GM13976 (cell line): ENCODE data around the gene MEIS2.

Experiments
- DNase-seq: peaks from one replicate; pipeline ENCODE4 v3.0.0; 2012; ENCODE audit warnings: low spot score
- CTCF ChIP-seq: IDR thresholded peaks from 2 replicates; pipeline ENCODE4 v1.5.1; 2012; ENCODE audit warnings: borderline replicate concordance, mild to moderate bottlenecking; ENCODE audit not compliant: insufficient read depth; ENCODE audit errors: extremely low read depth, missing control alignments, control extremely low read depth
- in situ Hi-C: fragments of 300-500 bp; cut with MboI; formaldehyde crosslinking; loops from one replicate; pipeline ENCODE4 v1.12.0; 2022; ENCODE audit warnings: low sequenced_read_pairs, mixed read lengths, inconsistent platforms; ENCODE audit not compliant: unreplicated experiment

MEIS2 gene

DNA sequence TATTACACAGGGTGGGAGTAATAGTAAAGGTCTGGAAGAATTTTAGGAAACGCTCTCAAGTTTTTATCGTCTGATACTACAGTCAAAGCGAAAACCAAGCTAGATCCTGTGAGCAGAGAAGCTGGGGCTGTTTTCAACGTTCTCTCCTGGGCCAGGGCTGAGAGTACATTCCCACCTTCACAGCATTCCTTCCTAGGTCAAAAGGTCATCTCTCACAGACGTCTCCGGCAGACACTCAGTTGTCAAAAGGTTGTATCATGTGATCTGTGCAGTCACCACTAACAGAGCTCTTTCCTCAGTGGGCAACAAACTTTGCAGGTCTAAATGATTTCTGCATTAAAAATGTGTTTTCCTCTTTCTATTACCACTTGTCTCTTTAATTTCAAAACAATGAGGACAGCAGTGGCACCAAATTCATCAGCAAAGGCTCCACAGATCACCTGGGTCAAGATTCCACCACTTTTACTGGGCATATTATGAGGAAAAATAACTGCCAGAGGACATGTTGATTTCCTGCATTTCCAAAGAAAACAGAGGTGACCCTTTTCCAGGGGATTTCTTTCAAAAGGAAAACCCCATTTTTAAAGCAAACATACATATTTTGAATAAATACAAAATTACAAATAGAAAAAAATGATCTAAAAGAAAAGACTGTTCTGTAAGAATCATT is 41.9 kb downstream of the MEIS2 start:
- in situ Hi-C loops: no loop called here
- no peak for TF ChIP-seq CTCF
- no peak for DNase-seq

DNA sequence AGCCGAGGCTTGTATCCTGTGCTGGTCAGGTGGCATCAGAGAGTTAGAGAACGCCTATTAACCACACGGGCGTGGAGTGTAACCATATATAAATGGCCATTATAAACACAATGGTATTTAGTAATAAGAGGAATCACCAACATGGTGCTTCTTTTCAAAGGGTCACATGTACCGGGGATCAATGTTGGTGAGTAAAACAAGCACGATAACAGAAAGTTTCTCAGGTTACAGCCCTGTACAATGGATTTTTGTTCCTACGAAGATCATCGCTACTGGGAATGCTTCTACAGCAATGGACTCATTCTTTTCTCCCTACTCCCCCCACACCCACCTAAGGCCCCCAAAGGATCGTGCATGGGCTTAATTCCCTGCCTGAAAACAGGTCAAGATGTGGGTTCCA is 42.5 kb downstream of the MEIS2 start:
- no peak for DNase-seq
- in situ Hi-C loops: no loop called here
- no peak for TF ChIP-seq CTCF

DNA sequence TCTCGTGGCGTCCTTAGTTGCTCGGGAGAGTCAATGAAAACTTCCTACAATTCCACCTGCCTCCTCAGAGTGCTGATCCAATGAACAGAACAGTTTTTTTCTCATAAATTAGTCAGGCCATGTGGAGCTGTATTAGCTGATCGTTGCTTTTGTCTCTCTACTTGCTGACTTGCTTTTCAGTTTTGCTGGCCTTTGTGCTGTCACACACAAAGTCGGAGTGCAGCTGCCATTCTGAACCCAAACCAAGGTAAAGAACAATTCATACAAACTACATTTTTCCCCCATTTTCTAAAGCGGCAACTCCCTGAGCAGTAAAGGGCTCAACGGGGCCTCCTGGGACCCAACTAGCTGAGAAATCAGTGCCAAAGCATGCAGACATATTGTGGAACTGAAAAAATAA is 43.1 kb downstream of the MEIS2 start:
- in situ Hi-C loops: no loop called here
- DNase-seq: no peak
- no peak for TF ChIP-seq CTCF

DNA sequence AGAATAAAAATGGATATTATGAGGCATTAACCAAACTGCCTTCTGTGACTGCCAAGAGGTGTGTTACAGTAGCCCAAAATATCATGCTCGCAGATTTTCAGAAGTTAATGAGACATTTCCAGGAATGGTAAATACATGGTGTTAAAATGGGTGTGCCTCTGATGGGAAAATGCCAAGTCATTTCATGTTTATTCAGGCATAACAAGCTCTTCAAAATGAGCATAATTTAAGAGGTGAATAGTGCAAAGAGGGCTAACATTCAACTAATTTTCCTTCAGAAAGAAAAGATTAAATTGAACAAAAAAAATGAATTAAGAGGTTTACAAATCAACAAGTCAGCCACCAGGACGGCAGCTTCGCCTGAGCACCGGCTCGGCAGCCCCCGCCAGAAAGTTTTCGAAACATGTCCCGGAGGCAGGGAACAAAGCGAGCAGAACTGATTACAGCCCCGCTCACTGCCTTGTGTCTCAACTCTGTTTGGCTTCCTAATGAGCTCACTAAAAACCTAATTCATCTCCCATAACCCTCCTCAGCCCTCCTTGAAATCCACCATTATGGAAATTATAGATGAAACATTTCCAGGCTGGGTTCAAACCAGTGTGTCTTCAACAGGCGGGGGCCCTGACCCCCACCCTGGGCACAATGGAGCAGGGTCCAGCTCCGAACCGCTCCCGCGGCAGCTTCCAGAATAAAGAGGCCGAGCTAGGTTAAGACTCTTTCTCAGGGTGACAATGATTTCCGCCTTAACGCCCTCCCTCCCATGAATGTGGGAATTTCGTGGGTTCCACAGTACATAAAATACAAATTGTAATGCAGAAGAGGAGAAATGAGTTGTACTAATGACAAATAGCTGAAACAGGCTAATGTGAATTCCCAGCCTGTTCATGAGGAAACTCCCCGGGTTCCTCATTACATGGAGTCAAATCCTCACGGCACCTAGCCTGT is 43.9 kb downstream of the MEIS2 start:
- DNase-seq: no peak
- TF ChIP-seq CTCF: no peak
- in situ Hi-C loops: no loop called here

GRCh38 chr15:37055481-37055880 is 44.9 kb downstream of the MEIS2 start:
- TF ChIP-seq CTCF: no peak
- DNase-seq: no peak
- in situ Hi-C loops: no loop called here

- no peak for TF ChIP-seq CTCF
- in situ Hi-C loops: no loop called here
- no peak for DNase-seq
Observed at GRCh38 chr15:37054336-37054735, 46.0 kb downstream of the MEIS2 start.

DNA sequence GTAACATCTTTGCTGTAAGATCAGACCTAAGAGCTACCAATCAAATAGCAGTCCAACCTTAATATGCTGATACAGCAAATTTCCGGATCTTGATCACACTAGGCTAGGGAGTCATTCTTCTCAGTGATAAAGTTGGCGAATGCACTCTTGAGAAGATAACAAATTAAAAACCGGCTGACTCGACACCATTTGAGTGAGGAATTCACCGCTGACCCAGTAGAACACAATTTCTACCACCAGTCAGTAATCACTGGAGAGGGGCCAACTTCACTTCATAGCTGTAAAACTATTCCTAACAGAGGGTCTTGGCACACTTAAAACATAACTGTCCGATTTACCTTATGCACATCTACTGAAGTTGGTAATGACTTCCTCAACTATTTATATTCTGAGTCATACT is 47.2 kb downstream of the MEIS2 start:
- no peak for TF ChIP-seq CTCF
- DNase-seq: no peak
- in situ Hi-C loops: no loop called here
